NCI-H774 (cell line): ENCODE data around the gene IL10RB.
A peak's percentile ranks its signal among the peaks of the same experiment; 100 is the strongest.

Experiments used
- DNase-seq: peaks from one replicate; lab custom pipeline; 2025; lab: John Stamatoyannopoulos, UW

IL10RB gene

DNA sequence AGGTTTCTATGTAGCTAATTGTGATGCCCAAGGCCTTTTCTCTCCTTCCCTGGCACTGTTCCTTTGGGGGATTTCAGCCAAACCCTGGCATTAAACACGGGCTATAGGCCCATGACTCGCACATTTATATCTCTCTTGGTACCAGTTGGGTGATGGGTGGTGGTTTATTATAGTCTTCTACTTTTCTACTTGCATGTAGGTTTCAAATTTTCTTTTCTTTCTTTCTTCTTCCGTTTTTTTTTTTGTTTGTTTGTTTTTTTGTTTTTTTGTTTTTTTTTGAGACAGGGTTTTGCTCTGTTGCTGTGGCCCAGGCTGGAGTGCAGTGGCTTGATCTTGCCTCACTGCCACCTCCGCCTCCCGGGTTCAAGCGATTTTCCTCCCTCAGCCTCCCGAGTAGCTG lies 1.1 kb downstream of the IL10RB start:
- no peak for DNase-seq

GRCh38 chr21:33268393-33268736 lies 2.2 kb downstream of the IL10RB start:
- no peak for DNase-seq

DNA sequence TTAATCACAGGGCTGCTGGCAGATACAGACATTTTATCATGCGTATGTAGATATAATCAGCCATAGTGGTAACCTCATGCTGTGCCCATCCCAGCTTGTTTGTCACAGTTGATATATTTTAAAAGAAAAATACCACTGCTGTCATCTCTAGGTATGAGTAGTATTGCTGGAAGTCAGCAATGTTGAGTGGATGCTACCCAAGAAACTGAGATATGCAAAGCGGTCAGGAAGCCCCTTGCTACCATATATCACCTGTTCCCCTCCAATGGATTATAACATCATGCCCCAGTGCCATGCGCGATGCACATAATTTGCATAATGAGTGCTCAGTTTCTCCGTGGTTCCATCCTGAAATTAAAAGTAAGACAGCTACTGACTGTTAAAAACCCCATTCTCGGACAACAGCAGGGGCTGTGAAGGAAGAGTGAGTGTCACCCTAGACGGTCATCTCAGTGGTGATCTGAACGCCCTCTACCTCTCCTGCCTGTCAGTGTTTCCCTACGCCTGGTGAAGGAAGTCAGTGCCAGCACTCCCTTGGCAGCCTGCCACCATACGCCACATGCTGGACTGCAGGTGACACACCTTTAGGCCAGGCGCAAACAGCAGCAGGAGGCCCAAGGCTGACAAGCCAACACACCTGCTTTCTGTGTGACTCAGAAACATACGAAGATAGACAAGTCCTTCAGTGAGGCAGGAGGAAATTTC lies 2.7 kb downstream of the IL10RB start:
- peak; percentile 90 for DNase-seq

DNA sequence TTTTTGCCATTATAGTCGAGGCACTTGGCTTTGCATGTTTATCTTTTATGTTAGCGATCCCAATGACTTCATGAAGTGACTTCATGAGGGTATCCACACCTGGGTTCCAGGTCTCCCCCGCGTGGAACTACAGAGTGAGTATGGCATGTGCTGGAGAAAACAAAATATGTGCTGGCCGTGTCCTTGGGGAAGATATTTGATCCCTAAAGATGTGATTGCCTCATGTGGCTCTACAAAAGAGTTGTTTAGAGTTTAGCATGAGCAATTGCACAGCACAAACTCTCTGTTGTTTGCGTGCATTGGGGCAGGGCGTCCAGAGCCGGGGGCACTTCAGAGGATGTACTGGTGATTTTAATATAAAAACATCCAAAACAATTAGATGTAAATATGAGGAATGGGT lies 4.8 kb downstream of the IL10RB start:
- DNase-seq = no peak

GRCh38 chr21:33273044-33273443 lies 6.9 kb downstream of the IL10RB start:
- DNase-seq = no peak

- no peak for DNase-seq
These were observed 12.6 kb downstream of the IL10RB start for GRCh38 chr21:33278721-33279120.

GRCh38 chr21:33279330-33279820 lies 13.2 kb downstream of the IL10RB start:
- DNase-seq = no peak

- DNase-seq = no peak
These were observed 15.0 kb downstream of the IL10RB start for GRCh38 chr21:33281096-33281652.

DNA sequence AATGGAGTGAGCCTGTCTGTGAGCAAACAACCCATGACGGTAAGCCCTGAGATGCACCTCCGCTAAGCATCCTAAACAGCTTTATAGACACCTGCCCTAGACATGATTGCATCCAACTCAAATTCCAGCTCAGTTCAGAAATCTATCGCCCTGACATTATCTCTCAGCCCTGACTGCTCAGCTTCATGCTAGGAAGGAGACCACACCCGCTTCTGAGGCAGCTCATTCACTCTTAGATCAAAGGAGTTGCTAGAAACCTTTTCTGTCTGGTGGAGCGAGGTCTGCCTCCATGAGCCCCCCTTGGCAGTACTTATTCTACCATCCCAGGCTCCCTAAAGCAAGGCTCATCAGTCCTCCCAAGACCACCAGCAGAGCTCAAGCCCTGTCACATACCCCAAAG lies 17.0 kb downstream of the IL10RB start:
- DNase-seq = no peak

GRCh38 chr21:33286076-33286475 lies 19.9 kb downstream of the IL10RB start:
- DNase-seq = no peak

DNA sequence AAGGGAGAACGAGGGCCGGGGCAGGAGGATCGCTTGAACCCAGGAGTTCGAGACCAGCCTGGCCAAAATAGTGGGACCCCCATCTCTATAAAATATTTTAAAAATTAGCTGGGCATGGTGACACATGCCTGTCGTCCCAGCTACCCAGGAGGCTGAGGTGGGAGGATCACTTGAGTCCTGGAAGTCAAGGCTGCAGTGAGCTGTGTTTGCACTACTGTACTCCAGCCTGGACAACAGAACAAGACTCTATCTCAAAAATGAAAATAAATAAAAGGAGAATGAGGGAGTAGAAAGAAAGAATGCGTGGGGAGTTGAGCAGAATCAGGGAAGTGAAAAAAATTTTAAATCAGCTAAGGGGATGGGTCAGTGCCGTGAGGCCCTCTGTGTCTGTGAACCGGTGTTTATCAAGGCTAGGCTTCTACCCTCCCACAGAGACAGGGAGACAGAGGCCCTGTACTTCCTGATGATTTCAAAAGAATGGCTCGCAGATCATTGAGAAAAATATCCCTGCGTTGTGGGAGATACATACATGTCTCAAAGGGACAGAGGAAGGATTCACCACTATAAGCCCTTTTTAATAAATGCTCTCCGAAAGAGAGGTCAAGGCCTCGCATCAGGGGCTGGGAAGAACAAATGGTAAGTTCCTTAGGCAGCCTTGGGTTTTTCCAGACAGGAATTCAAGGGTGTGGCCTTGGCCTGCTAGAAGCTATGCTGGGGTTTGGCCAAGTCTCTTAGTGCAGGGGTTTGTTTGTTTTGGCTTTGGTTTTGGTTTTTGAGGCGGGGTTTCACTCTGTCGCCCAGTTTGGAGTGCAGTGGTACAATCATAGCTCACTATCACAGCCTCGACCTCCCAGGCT lies 20.7 kb downstream of the IL10RB start:
- no peak for DNase-seq

DNA sequence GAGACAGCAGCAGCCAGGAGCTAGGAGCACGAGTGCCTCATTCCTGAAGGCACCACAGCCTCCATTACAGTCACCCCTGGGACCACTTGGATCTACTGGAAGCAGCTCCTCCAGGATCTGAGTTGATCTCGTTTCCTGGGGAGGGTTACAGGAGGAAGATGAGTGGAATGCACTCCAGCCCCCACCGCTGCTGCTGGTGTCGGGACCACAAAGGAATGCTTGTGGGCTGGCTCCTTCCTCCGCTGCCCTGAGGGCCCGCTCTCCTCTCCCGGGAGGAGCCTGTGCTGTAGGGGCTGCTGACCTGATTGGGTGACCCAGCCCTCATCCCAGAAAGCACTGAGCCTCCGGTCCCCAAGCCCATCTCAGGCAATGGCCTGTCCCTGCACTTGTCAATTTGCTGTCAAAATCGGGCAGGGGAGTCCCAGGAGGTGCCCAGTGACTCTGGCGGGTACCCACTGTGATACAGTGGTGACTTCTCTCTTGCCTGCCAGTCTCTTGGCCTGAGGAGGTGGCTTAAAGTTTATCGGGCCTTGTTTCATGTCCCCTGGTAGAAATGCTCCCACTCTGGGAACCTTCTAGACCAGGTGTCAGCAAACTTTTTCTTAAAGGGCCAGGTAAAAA lies 23.1 kb downstream of the IL10RB start:
- DNase-seq = no peak

GRCh38 chr21:33290441-33290840 lies 24.3 kb downstream of the IL10RB start:
- peak; percentile 93 for DNase-seq

DNA sequence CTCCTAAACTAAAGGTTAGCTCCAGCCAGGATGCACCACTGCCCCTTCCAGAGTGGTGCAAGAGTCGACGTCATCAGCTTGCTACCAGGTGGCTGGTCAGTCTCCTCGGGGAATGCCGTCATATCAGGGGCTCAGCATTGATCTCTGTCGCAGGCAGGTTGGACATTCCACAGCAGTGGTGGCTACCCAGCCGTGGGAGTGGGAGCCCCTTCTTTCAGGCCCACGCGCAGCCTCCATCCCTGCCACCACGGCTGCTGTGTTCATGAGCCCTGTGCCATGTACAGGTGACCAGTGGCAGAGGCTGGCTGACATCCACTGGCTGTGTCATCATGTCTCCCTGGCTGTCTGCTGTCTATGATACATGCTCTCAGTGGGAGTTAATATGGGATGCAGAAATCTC lies 25.5 kb downstream of the IL10RB start:
- no peak for DNase-seq

- DNase-seq = no peak
These were observed 26.6 kb downstream of the IL10RB start for GRCh38 chr21:33292724-33293123.

DNA sequence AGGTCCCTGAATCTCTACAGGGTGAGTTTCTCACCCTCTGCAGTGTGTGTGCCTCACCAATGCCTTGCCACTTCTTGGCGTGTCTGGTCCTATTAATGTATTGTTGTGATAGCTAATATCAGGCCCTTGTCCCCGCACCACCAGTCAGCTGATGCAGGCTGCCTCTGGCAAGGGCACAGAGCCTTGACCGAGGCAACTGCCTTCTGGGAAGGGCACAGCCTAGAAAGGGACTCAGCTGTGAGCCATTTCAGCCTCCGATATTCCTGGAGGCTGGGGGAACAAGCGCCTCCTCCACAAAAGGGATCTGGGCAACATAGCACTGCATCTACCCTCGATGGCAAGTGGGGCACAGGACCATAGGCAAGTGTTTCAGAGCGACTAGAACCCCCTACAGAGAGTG lies 27.0 kb downstream of the IL10RB start:
- no peak for DNase-seq

GRCh38 chr21:33293811-33294216 lies 27.6 kb downstream of the IL10RB start:
- DNase-seq = no peak

DNA sequence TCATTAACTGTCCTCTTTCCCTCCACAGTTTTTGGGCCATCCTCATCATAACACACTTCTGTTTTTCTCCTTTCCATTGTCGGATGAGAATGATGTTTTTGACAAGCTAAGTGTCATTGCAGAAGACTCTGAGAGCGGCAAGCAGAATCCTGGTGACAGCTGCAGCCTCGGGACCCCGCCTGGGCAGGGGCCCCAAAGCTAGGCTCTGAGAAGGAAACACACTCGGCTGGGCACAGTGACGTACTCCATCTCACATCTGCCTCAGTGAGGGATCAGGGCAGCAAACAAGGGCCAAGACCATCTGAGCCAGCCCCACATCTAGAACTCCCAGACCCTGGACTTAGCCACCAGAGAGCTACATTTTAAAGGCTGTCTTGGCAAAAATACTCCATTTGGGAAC lies 30.0 kb downstream of the IL10RB start:
- DNase-seq = no peak

GRCh38 chr21:33299181-33299752 lies 33.1 kb downstream of the IL10RB start:
- no peak for DNase-seq

GRCh38 chr21:33300701-33301631 lies 34.8 kb downstream of the IL10RB start:
- DNase-seq = peak; percentile 61

GRCh38 chr21:33301632-33302002 lies 35.5 kb downstream of the IL10RB start:
- no peak for DNase-seq
